Prostate gland (tissue), 2 donors: ENCODE measurements around the gene RTN4RL2. TPM values are rescaled to one million over a fixed set of nuclear protein-coding genes. Genes with fewer than 3 reads are reported as not detected.
"Not testable (repeated sequence)": the region's sequence is repeated elsewhere in the genome, so short reads cannot be mapped to it uniquely, and the experiment has no call there.

ENCODE experiments used
- DNase-seq: peaks from one replicate; pipeline ENCODE4 v3.0.0-alpha.2; 2019; ENCODE audit warnings: low spot score
- H3K27ac ChIP-seq, 2 donors: fragments of 200-600 bp; sonication (generic); 2 replicates each; pipeline ENCODE4 v1.5.1; 2017 to 2019
- H3K27me3 ChIP-seq: fragments of 200-600 bp; sonication (generic); replicated peaks from 2 replicates; pipeline ENCODE4 v1.5.1; 2019; ENCODE audit not compliant: insufficient read depth
- H3K36me3 ChIP-seq, 2 donors: fragments of 200-600 bp; sonication (generic); 1 replicate in 1 of 2; 2 replicates in 1 of 2; pipeline versions ENCODE4 v1.5.1 to v1.8.1; 2017 to 2019
- H3K4me1 ChIP-seq: fragments of 200-600 bp; sonication (generic); replicated peaks from 2 replicates; pipeline ENCODE4 v1.5.1; 2019
- H3K4me3 ChIP-seq, 2 donors: fragments of 200-600 bp; sonication (generic); 2 replicates each; pipeline ENCODE4 v1.5.1; 2017 to 2019
- H3K9me3 ChIP-seq: fragments of 200-600 bp; sonication (generic); 2 replicates; pipeline ENCODE4 v1.5.1; 2017
- POLR2A ChIP-seq: fragments of 450-650 bp; IDR thresholded peaks from one replicate; pipeline ENCODE4 v1.6.1; 2016; ENCODE audit warnings: antibody characterized with exemption, mild to moderate bottlenecking
- POLR2AphosphoS5 ChIP-seq: sonication (generic); formaldehyde crosslinking; IDR thresholded peaks from one replicate; pipeline ENCODE4 v1.6.1; 2017; ENCODE audit warnings: antibody characterized with exemption
- WGBS: methylation state at CpG from one replicate; pipeline ENCODE4 v1.1.5; 2018; 5-methylcytosine and 5-hydroxymethylcytosine counted together
- intact Hi-C: fragments of 100-400 bp; cut with DNase I; formaldehyde crosslinking; loops from one replicate; pipeline ENCODE4 v1.14.2; 2022
- total RNA-seq, 2 donors: library from RNA; depleted of rRNA; stranded (reverse); fragments of >200 nt; gene quantifications; one replicate each; pipeline ENCODE4 v1.1.0, GENCODE V29; 2016
- TF ChIP-seq, protein P1 (sequence below), 4 experiments: fragments of 200-600 bp in 2 of 4; fragments of 450-650 bp in 2 of 4; sonication (generic) in 2 of 4; IDR thresholded peaks; 1 replicate in 3 of 4; 2 replicates in 1 of 4; pipeline ENCODE4 v1.5.1; 2016 to 2019; ENCODE audit warnings: antibody characterized with exemption in 4 of 4, mild to moderate bottlenecking in 2 of 4, moderate library complexity in 2 of 4

The RTN4RL2 gene
- total RNA-seq, 2 donors from 2014 or later: 0.51 to 2.0 TPM

DNA sequence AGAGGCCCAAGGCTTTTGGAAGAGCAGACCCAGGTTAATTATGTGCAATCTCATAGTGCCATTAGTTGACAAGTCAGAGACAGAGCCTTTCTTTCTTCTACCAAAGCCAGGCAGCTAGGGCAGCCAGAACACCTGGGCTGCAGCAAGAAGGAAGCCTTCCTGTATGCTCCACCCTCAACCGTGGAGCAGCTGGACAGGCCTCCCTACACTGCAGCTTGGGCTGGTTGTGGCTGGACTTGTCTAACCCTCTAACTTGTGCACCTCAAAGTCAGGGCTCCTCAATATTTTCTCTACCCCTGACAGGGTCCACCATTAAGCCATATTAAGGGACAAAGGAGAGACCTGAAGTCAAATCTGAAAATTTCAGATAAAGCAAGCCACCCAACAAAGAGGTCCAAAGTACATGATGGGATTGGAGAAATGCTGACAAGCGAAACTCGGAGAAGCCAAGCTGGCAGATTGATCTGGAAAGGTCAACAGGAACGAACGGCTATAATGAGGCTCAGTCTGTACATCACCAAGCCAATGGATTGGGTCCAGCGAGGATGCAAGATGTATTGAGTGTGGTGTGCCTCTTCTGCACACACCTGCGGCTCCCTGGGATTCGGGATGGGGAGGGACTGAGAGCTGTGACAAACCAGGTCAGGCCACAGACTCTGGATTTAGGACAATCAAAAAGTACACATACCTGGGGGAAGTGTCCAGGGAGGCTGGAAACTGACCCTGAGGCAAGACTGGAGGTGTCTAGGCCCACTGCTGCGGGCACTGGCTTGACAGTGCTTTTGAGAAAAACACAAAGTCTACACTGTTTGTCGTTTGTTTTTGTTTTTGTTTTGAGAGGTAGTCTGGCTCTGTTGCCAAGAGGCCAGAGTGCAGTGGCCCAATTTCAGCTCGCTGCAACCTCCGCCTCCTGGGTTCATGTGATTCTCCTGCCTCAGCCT is 21.7 kb upstream of the RTN4RL2 start:
- DNase-seq: no peak
- TF ChIP-seq POLR2A (no peak), POLR2AphosphoS5 (no peak)
- TF ChIP-seq, protein P1, sequence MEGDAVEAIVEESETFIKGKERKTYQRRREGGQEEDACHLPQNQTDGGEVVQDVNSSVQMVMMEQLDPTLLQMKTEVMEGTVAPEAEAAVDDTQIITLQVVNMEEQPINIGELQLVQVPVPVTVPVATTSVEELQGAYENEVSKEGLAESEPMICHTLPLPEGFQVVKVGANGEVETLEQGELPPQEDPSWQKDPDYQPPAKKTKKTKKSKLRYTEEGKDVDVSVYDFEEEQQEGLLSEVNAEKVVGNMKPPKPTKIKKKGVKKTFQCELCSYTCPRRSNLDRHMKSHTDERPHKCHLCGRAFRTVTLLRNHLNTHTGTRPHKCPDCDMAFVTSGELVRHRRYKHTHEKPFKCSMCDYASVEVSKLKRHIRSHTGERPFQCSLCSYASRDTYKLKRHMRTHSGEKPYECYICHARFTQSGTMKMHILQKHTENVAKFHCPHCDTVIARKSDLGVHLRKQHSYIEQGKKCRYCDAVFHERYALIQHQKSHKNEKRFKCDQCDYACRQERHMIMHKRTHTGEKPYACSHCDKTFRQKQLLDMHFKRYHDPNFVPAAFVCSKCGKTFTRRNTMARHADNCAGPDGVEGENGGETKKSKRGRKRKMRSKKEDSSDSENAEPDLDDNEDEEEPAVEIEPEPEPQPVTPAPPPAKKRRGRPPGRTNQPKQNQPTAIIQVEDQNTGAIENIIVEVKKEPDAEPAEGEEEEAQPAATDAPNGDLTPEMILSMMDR (IDR thresholded peaks at IDR 0.05): no peak
- intact Hi-C loops: no loop called here
- H3K27ac ChIP-seq: no peak overlapping the region
- WGBS: 87% methylated on average over 12 of the region's 12 CpGs
- H3K4me3 ChIP-seq: no peak overlapping the region
- no peaks in the 10 kb centered on the region for H3K4me1 ChIP-seq
- H3K9me3 ChIP-seq: no peaks in the 10 kb centered on the region
- H3K36me3 ChIP-seq: no peaks in the 10 kb centered on the region
- H3K27me3 ChIP-seq: no peaks in the 10 kb centered on the region

DNA sequence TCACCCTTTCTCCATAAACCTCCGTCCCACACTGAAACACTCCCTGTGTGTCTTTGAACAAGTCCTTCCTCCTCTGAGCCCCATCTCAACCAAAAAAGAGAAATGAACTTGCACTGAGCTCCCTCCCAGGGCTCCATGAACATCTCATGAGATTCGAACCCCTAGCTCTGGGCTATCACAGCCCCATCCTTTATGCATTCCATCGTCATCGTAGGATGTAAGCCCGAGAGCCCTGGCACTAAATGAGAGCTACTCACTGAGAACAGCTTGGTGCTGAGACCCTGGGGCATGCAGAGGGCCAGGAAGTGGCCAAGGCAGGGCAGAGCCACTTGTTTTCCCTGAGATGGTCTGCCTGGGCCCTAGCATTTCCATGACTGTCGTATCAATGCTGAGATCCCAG is 20.5 kb upstream of the RTN4RL2 start:
- intact Hi-C loops: no loop called here
- no peaks in the 10 kb centered on the region for H3K27me3 ChIP-seq
- no peak for DNase-seq
- no peak overlapping the region for H3K4me3 ChIP-seq
- 84% methylated on average over 6 of the region's 6 CpGs for WGBS
- no peaks in the 10 kb centered on the region for H3K9me3 ChIP-seq
- H3K36me3 ChIP-seq: no peaks in the 10 kb centered on the region
- H3K27ac ChIP-seq: no peak overlapping the region
- H3K4me1 ChIP-seq: no peaks in the 10 kb centered on the region
- no peak for TF ChIP-seq POLR2A
- TF ChIP-seq POLR2AphosphoS5: no peak
- TF ChIP-seq, protein P1 (IDR thresholded peaks at IDR 0.05): no peak

DNA sequence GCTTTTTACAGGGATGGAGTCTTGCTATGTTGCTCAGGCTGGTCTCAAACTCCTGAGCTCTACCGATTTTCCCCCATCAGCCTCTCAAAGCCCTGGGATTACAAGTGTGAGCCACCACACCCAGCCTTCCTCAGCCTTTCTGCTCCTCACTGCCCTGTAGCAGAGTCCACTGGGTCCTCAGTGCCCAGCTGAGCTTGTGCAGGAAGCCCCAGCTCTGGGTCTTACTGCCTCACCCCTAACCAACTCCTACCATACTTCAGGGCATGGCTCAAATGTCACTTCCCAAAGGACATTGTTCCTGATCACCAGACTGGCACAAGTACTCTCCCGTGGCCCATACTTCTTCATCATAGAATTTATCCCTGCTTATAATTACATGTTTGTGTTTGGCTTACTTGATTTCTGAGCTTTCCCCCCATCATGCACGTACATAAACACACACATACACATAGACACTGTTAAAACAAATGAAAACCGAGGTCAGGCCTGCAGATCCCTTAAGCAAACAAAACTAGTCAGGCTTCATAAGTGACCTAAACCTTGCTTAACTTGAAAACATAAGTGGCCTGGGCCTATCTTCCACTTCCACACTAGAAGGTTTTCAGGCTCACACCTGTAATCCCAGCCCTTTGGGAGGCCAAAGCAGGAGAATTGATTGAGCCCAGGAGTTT is 19.4 kb upstream of the RTN4RL2 start:
- TF ChIP-seq, protein P1 (IDR thresholded peaks at IDR 0.05): no peak
- no peak for TF ChIP-seq POLR2A
- TF ChIP-seq POLR2AphosphoS5: no peak
- no peak overlapping the region for H3K27ac ChIP-seq
- intact Hi-C loops: no loop called here
- no peaks in the 10 kb centered on the region for H3K27me3 ChIP-seq
- 78% methylated on average over 4 of the region's 4 CpGs for WGBS
- no peak for DNase-seq
- H3K9me3 ChIP-seq: no peaks in the 10 kb centered on the region
- H3K36me3 ChIP-seq: no peaks in the 10 kb centered on the region
- H3K4me1 ChIP-seq: no peaks in the 10 kb centered on the region
- H3K4me3 ChIP-seq: no peak overlapping the region

GRCh38 chr11:57444362-57445121 is 15.8 kb upstream of the RTN4RL2 start:
- Histone ChIP-seq H3K27ac (no peak overlapping the region), H3K4me3 (no peak overlapping the region), H3K4me1 (no peaks in the 10 kb centered on the region), H3K9me3 (no peaks in the 10 kb centered on the region), H3K36me3 (no peaks in the 10 kb centered on the region), H3K27me3 (peaks cover 2% of the 10 kb centered on the region)
- TF ChIP-seq, protein P1 (IDR thresholded peaks at IDR 0.05): no peak
- TF ChIP-seq POLR2AphosphoS5 (no peak), POLR2A (no peak)
- 61% methylated on average over 9 of the region's 9 CpGs for WGBS
- intact Hi-C loops: no loop called here
- no peak for DNase-seq

- H3K9me3 ChIP-seq, intact Hi-C loops, H3K4me3 ChIP-seq, H3K27ac ChIP-seq, H3K36me3 ChIP-seq, H3K27me3 ChIP-seq, DNase-seq, H3K4me1 ChIP-seq: not testable (repeated sequence)
- WGBS: 80% methylated on average over 9 of the region's 9 CpGs
Observed at GRCh38 chr11:57445122-57445394, 15.3 kb upstream of the RTN4RL2 start.
